ENCODE results near the gene DAP3. TPM values are rescaled to one million over a fixed set of nuclear protein-coding genes. Genes with fewer than 3 reads are reported as not detected.
A peak's percentile ranks its signal among the peaks of the same experiment; 100 is the strongest.

DAP3 gene
- total and polyA plus RNA-seq, 2 donors (not counting 1 experiment from before 2014, with no cell fraction given), result 54.2 to 103 TPM

DNA sequence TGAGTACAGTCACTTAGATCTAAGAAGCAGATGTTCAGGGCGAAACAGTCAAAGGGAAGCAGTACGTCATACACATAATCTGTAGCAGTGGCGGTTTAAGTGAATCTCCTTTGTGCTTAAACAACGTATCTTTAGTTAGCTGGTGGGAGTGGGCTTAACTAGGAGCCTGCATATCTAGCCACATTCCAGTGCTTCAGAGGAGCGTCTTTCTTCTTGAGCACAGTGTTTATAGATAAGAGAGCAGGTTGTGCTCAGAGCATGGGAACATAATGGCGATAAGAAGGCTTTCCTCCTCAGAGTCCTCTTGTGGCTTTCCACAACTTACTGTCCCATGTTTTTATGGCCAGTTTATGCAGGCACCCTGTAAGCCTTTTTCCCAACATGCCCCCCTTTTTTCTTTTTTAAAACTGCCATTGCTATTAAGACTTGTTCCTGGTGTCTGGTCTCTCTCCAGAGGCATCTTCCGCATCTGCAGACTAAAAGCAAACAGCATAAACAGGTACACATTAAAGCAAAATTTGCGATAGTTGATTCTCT, 3.2 kb downstream of the DAP3 start:
- Histone ChIP-seq H4K20me1 (ENCODE audit: control insufficient read depth, extremely low read depth, insufficient read depth, low read length) (no peaks in the 10 kb centered on the region), H3K9ac (ENCODE audit: insufficient read depth, low read length) (no peak overlapping the region), H2AFZ (ENCODE audit: low read length) (no peak overlapping the region), H3K36me3 (ENCODE audit: control insufficient read depth, insufficient read depth, low read length) (no peaks in the 10 kb centered on the region), H3K79me2 (ENCODE audit: control insufficient read depth, insufficient read depth, low read length) (peaks cover 86% of the 10 kb centered on the region), H3K27ac (ENCODE audit: insufficient read depth, low read length) (no peak overlapping the region), H3K4me3 (replicated peaks in 1 of 4; ENCODE audit: control extremely low read depth in 1 of 4, insufficient read depth in 1 of 4, low read depth in 3 of 4, low read length in 4 of 4) (no peak overlapping the region), H3K4me2 (ENCODE audit: extremely low read depth, insufficient read depth, low read length) (no peak overlapping the region), H3K27me3 (ENCODE audit: control insufficient read depth, insufficient read depth, low read length) (no peaks in the 10 kb centered on the region), H3K4me1 (ENCODE audit: control insufficient read depth, extremely low read depth, insufficient read depth, low read length) (peaks cover 2% of the 10 kb centered on the region), H3K9me3 (ENCODE audit: control insufficient read depth, insufficient read depth, low read depth, low read length) (no peaks in the 10 kb centered on the region)
- TF ChIP-seq, protein P1, sequence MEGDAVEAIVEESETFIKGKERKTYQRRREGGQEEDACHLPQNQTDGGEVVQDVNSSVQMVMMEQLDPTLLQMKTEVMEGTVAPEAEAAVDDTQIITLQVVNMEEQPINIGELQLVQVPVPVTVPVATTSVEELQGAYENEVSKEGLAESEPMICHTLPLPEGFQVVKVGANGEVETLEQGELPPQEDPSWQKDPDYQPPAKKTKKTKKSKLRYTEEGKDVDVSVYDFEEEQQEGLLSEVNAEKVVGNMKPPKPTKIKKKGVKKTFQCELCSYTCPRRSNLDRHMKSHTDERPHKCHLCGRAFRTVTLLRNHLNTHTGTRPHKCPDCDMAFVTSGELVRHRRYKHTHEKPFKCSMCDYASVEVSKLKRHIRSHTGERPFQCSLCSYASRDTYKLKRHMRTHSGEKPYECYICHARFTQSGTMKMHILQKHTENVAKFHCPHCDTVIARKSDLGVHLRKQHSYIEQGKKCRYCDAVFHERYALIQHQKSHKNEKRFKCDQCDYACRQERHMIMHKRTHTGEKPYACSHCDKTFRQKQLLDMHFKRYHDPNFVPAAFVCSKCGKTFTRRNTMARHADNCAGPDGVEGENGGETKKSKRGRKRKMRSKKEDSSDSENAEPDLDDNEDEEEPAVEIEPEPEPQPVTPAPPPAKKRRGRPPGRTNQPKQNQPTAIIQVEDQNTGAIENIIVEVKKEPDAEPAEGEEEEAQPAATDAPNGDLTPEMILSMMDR (conservative IDR thresholded peaks at IDR 0.05 in 1 of 2, IDR thresholded peaks at IDR 0.05 in 1 of 2; ENCODE audit: low read depth in 1 of 2, low read length in 2 of 2), result no peak
- TF ChIP-seq EZH2 (IDR thresholded peaks at IDR 0.05; ENCODE audit: low read length, missing control alignments), result no peak
- no peak for DNase-seq (ENCODE audit: low read depth in 2 of 2)

DNA sequence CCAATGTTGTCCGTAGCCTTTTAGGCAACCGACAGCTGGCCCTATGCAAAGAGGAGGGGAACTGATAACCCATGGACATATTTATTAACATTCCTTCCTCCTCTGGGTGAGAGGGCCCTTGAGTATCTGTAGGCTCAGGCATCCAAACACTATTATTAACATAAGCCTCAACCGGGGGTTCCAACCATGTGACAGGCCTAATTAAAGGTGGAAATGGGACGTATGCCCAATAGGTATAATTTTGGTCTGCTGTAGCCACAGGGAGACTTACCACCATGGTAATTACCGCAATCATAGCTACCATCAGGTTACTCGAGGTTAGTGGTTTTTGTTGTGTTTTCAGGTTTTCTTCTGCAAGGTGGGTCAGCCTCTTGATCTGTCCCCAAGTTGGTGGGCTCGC, 5.3 kb downstream of the DAP3 start:
- Histone ChIP-seq H3K36me3 (ENCODE audit: control insufficient read depth, insufficient read depth, low read length) (no peaks in the 10 kb centered on the region), H3K9ac (ENCODE audit: insufficient read depth, low read length) (no peak overlapping the region)
- TF ChIP-seq, protein P1 (conservative IDR thresholded peaks at IDR 0.05 in 1 of 2, IDR thresholded peaks at IDR 0.05 in 1 of 2; ENCODE audit: low read depth in 1 of 2, low read length in 2 of 2), result no peak
- no peak for TF ChIP-seq EZH2 (IDR thresholded peaks at IDR 0.05; ENCODE audit: low read length, missing control alignments)

GRCh38 chr1:155695072-155695471, 6.2 kb downstream of the DAP3 start:
- Histone ChIP-seq H3K9me3 (ENCODE audit: control insufficient read depth, insufficient read depth, low read depth, low read length) (no peaks in the 10 kb centered on the region), H3K79me2 (ENCODE audit: control insufficient read depth, insufficient read depth, low read length) (peaks cover 85% of the 10 kb centered on the region), H3K36me3 (ENCODE audit: control insufficient read depth, insufficient read depth, low read length) (no peaks in the 10 kb centered on the region), H3K27ac (ENCODE audit: insufficient read depth, low read length) (no peak overlapping the region), H2AFZ (ENCODE audit: low read length) (no peak overlapping the region), H3K27me3 (ENCODE audit: control insufficient read depth, insufficient read depth, low read length) (no peaks in the 10 kb centered on the region), H3K4me1 (ENCODE audit: control insufficient read depth, extremely low read depth, insufficient read depth, low read length) (no peaks in the 10 kb centered on the region), H3K4me3 (replicated peaks in 1 of 4; ENCODE audit: control extremely low read depth in 1 of 4, insufficient read depth in 1 of 4, low read depth in 3 of 4, low read length in 4 of 4) (peak overlapping the region in 1 of 4 experiments; percentile 57), H3K9ac (ENCODE audit: insufficient read depth, low read length) (no peak overlapping the region), H4K20me1 (ENCODE audit: control insufficient read depth, extremely low read depth, insufficient read depth, low read length) (no peaks in the 10 kb centered on the region), H3K4me2 (ENCODE audit: extremely low read depth, insufficient read depth, low read length) (no peak overlapping the region)
- no peak for DNase-seq (ENCODE audit: low read depth in 2 of 2)
- TF ChIP-seq, protein P1 (conservative IDR thresholded peaks at IDR 0.05 in 1 of 2, IDR thresholded peaks at IDR 0.05 in 1 of 2; ENCODE audit: low read depth in 1 of 2, low read length in 2 of 2), result no peak
- TF ChIP-seq EZH2 (IDR thresholded peaks at IDR 0.05; ENCODE audit: low read length, missing control alignments), result no peak

More for the DNA sequence above, 5.3 kb downstream of the DAP3 start:
- no peak overlapping the region for H2AFZ ChIP-seq (ENCODE audit: low read length)
- no peak overlapping the region for H3K4me2 ChIP-seq (ENCODE audit: extremely low read depth, insufficient read depth, low read length)
- DNase-seq (ENCODE audit: low read depth in 2 of 2), result no peak
- H3K79me2 ChIP-seq (ENCODE audit: control insufficient read depth, insufficient read depth, low read length), result peaks cover 87% of the 10 kb centered on the region
- H3K27me3 ChIP-seq (ENCODE audit: control insufficient read depth, insufficient read depth, low read length), result no peaks in the 10 kb centered on the region
- no peak overlapping the region for H3K27ac ChIP-seq (ENCODE audit: insufficient read depth, low read length)
- H3K4me3 ChIP-seq (replicated peaks in 1 of 4; ENCODE audit: control extremely low read depth in 1 of 4, insufficient read depth in 1 of 4, low read depth in 3 of 4, low read length in 4 of 4), result no peak overlapping the region
- H3K9me3 ChIP-seq (ENCODE audit: control insufficient read depth, insufficient read depth, low read depth, low read length), result no peaks in the 10 kb centered on the region
- H3K4me1 ChIP-seq (ENCODE audit: control insufficient read depth, extremely low read depth, insufficient read depth, low read length), result peaks cover 2% of the 10 kb centered on the region
- H4K20me1 ChIP-seq (ENCODE audit: control insufficient read depth, extremely low read depth, insufficient read depth, low read length), result no peaks in the 10 kb centered on the region
